ENCODE measurements around the gene TNKS1BP1. TPM values are rescaled to one million over a fixed set of nuclear protein-coding genes. Genes with fewer than 3 reads are reported as not detected.
A peak's percentile ranks its signal among the peaks of the same experiment; 100 is the strongest.

TNKS1BP1 gene
- total RNA-seq, 1 experiment from 2014 or later: 127 TPM

GRCh38 chr11:57263351-57263750, 61.4 kb downstream of the TNKS1BP1 start:
- peak overlapping the region; percentile 99 for H3K27ac Mint-ChIP-seq
- no peak for DNase-seq (ENCODE audit: low spot score)
- ChIA-PET POLR2A (interaction anchor here (0.6 kb wide), 1 partner anchor 518 kb away, joined by 4 read pairs; no protein-coding TSS in a partner anchor), CTCF (interaction anchor here (1.0 to 1.3 kb wide), 2 partner anchors 14 to 422 kb away, joined by 3 to 12 read pairs; no protein-coding TSS in a partner anchor)
- H3K9me3 Mint-ChIP-seq: peaks cover 50% of the 10 kb centered on the region
- peaks cover 4% of the 10 kb centered on the region; the same call in 1 of the 2 replicates for H3K27me3 Mint-ChIP-seq (ENCODE audit: low read depth)
- peaks cover 31% of the 10 kb centered on the region for H3K4me1 Mint-ChIP-seq
- TF ChIP-seq HMGA2 (CRISPR knock-in tag; IDR thresholded peaks at IDR 0.05) (no peak), E2F4 (CRISPR knock-in tag; IDR thresholded peaks at IDR 0.05; ENCODE audit: borderline replicate concordance, low read depth) (no peak), IRF2 (CRISPR knock-in tag; IDR thresholded peaks at IDR 0.05; ENCODE audit: borderline replicate concordance, low read depth) (no peak)
- peaks cover 35% of the 10 kb centered on the region for H3K36me3 Mint-ChIP-seq
- peak overlapping the region; percentile 42 for H3K4me3 Mint-ChIP-seq
- peak; percentile 81 for ATAC-seq

GRCh38 chr11:57262157-57262556, 62.6 kb downstream of the TNKS1BP1 start:
- peaks cover 27% of the 10 kb centered on the region for H3K36me3 Mint-ChIP-seq
- POLR2A ChIA-PET: interaction anchor here (0.7 kb wide), 1 partner anchor 38 kb away, joined by 3 read pairs; no protein-coding TSS in a partner anchor
- H3K4me3 Mint-ChIP-seq: no peak overlapping the region
- peaks cover 41% of the 10 kb centered on the region for H3K9me3 Mint-ChIP-seq
- H3K27me3 Mint-ChIP-seq (ENCODE audit: low read depth): peaks cover 4% of the 10 kb centered on the region; the same call in 1 of the 2 replicates
- no peak for TF ChIP-seq STAT6 (CRISPR knock-in tag; conservative IDR thresholded peaks at IDR 0.05; ENCODE audit: low read depth)
- CTCF ChIA-PET: no interaction called here
- ATAC-seq: no peak
- peak overlapping the region; percentile 99; the same call in 1 of the 2 replicates for H3K27ac Mint-ChIP-seq
- DNase-seq (ENCODE audit: low spot score): no peak
- H3K4me1 Mint-ChIP-seq: peaks cover 31% of the 10 kb centered on the region

- Mint-ChIP-seq H3K4me1 (peaks cover 31% of the 10 kb centered on the region), H3K4me3 (no peak overlapping the region), H3K27me3 (ENCODE audit: low read depth) (peaks cover 4% of the 10 kb centered on the region; the same call in 1 of the 2 replicates), H3K9me3 (peaks cover 42% of the 10 kb centered on the region), H3K27ac (peak overlapping the region; percentile 29), H3K36me3 (peaks cover 21% of the 10 kb centered on the region)
- ATAC-seq: no peak
- CTCF ChIA-PET: interaction anchor here (0.9 to 2.1 kb wide), 3 partner anchors 12 to 130 kb away, joined by 3 to 16 read pairs (median 3); no protein-coding TSS in a partner anchor
- no peak for DNase-seq (ENCODE audit: low spot score)
- TF ChIP-seq SMAD4 (CRISPR knock-in tag; IDR thresholded peaks at IDR 0.05) (no peak), ZNF121 (CRISPR knock-in tag; IDR thresholded peaks at IDR 0.05) (peak; percentile 14; the same call in 1 of the 2 replicates)
- POLR2A ChIA-PET: no interaction called here
These were observed 63.6 kb downstream of the TNKS1BP1 start for GRCh38 chr11:57260937-57261783.

- no peak overlapping the region for H3K27ac Mint-ChIP-seq
- TF ChIP-seq SMAD4 (CRISPR knock-in tag; IDR thresholded peaks at IDR 0.05) (no peak), ZNF219 (CRISPR knock-in tag; IDR thresholded peaks at IDR 0.05; ENCODE audit: borderline replicate concordance) (no peak), ARID4B (CRISPR knock-in tag; IDR thresholded peaks at IDR 0.05; ENCODE audit: borderline replicate concordance) (no peak), OVOL2 (CRISPR knock-in tag; IDR thresholded peaks at IDR 0.05; ENCODE audit: borderline replicate concordance) (no peak), FOXJ3 (CRISPR knock-in tag; IDR thresholded peaks at IDR 0.05; ENCODE audit: borderline replicate concordance) (no peak), PRRX2 (CRISPR knock-in tag; IDR thresholded peaks at IDR 0.05) (no peak), ZNF396 (CRISPR knock-in tag; IDR thresholded peaks at IDR 0.05; ENCODE audit: borderline replicate concordance) (no peak), TEAD1 (CRISPR knock-in tag; IDR thresholded peaks at IDR 0.05) (no peak), MXD4 (CRISPR knock-in tag; IDR thresholded peaks at IDR 0.05; ENCODE audit: borderline replicate concordance) (no peak), ATF6 (CRISPR knock-in tag; IDR thresholded peaks at IDR 0.05) (no peak)
These were observed 68.6 kb downstream of the TNKS1BP1 start for GRCh38 chr11:57256119-57256518.

More at GRCh38 chr11:57256119-57256518, 68.6 kb downstream of the TNKS1BP1 start:
- no peaks in the 10 kb centered on the region for H3K27me3 Mint-ChIP-seq (ENCODE audit: low read depth)
- H3K36me3 Mint-ChIP-seq: no peaks in the 10 kb centered on the region; the same call in none of the 2 replicates
- peaks cover 5% of the 10 kb centered on the region; the same call in 1 of the 2 replicates for H3K4me1 Mint-ChIP-seq
- peaks cover 21% of the 10 kb centered on the region for H3K9me3 Mint-ChIP-seq
- DNase-seq (ENCODE audit: low spot score): no peak
- ChIA-PET POLR2A (no interaction called here), CTCF (no interaction called here)
- no peak for ATAC-seq
- no peak overlapping the region for H3K4me3 Mint-ChIP-seq

Measured in WTC11 (cell line).